K562 (cell line): ENCODE measurements around the gene SOWAHA. TPM values are rescaled to one million over a fixed set of nuclear protein-coding genes. Genes with fewer than 3 reads are reported as not detected.
A peak's percentile ranks its signal among the peaks of the same experiment; 100 is the strongest.

Source experiments
- ATAC-seq: fragments of 200-7000 bp; cut with Tn5 transposase; 3 replicates; pipeline ENCODE4 v1.9.1; 2020; ENCODE audit warnings: moderate library complexity
- BruUV-seq: library from RNA; stranded (reverse); fragments of 400-500 nt; replicated peaks from 2 replicates; lab custom pipeline; 2021; lab: Mats Ljungman, UMichigan
- CTCF ChIA-PET: fragments of 300-600 bp; formaldehyde crosslinking; extraction: SDS; loops from one replicate; lab custom pipeline; 2021; ENCODE audit warnings: low intra/inter-chr PET ratio; lab: Yijun Ruan, JAX
- POLR2A ChIA-PET: fragments of 300-600, 350-650 bp; sonication (Branson Sonifier 250); formaldehyde crosslinking; extraction: SDS; loops from one replicate; lab custom pipeline; 2021; ENCODE audit warnings: antibody characterized with exemption, inconsistent platforms; lab: Yijun Ruan, JAX
- DNase-seq, 4 experiments: peaks; one replicate each; pipeline versions ENCODE4 v3.0.0 to v3.0.0-alpha.2; 2011 to 2018; ENCODE audit warnings: low spot score in 3 of 4, mixed read lengths in 3 of 4; ENCODE audit errors: extremely low read depth in 1 of 4
- FAIRE-seq: peaks from 2 replicates; lab custom pipeline; 2011; peaks lifted over from hg19 to GRCh38; lab: Jason Lieb, UNC
- H2AFZ ChIP-seq: 2 replicates; pipeline ENCODE4 v1.6.0; 2011; ENCODE audit warnings: low read depth, low read length, control low read depth, inconsistent platforms
- H3K27ac ChIP-seq: fragments of 200-600 bp; 3 replicates; pipeline ENCODE4 v1.8.0; 2011; ENCODE audit warnings: low read depth, mild to moderate bottlenecking, control low read depth, inconsistent platforms, low read length, moderate library complexity, mixed read lengths; ENCODE audit errors: extremely low read depth
- H3K27me3 ChIP-seq, 2 experiments: fragments of 300-600 bp in 1 of 2; 2 replicates in 1 of 2; 3 replicates in 1 of 2; pipeline versions ENCODE4 v1.6.0 to v1.8.0; 2011; ENCODE audit warnings: inconsistent platforms in 2 of 2, low read length in 2 of 2, mild to moderate bottlenecking in 1 of 2, mixed read lengths in 1 of 2, moderate library complexity in 1 of 2; ENCODE audit not compliant: control insufficient read depth in 2 of 2, insufficient read depth in 2 of 2
- H3K36me3 ChIP-seq: fragments of 300-600 bp; 3 replicates; pipeline ENCODE4 v1.8.0; 2011; ENCODE audit warnings: mild to moderate bottlenecking, low read length, inconsistent platforms; ENCODE audit not compliant: control insufficient read depth, insufficient read depth
- H3K4me1 ChIP-seq, 2 experiments: fragments of 200-600 bp in 1 of 2; replicated peaks in 1 of 2; 2 replicates in 1 of 2; 3 replicates in 1 of 2; pipeline versions ENCODE4 v1.5.1 to v1.8.0; 2011; ENCODE audit warnings: inconsistent platforms in 2 of 2, low read length in 2 of 2, mild to moderate bottlenecking in 1 of 2, mixed read lengths in 1 of 2, moderate library complexity in 1 of 2; ENCODE audit not compliant: control insufficient read depth in 2 of 2, insufficient read depth in 2 of 2
- H3K4me2 ChIP-seq: 2 replicates; pipeline ENCODE4 v1.6.1; 2011; ENCODE audit warnings: low read length, control low read depth, inconsistent platforms, mixed read lengths; ENCODE audit not compliant: insufficient read depth
- H3K4me3 ChIP-seq: fragments of 200-600 bp; sonication (generic), shearing (Covaris generic); 2 replicates; pipeline ENCODE4 v1.5.1; 2016; ENCODE audit warnings: control low read depth, inconsistent platforms
- H3K79me2 ChIP-seq: fragments of 200-600 bp; 3 replicates; pipeline ENCODE4 v1.8.0; 2011; ENCODE audit warnings: low read length, inconsistent platforms; ENCODE audit not compliant: control insufficient read depth, insufficient read depth
- H3K9ac ChIP-seq, 2 experiments: 2 replicates each; pipeline versions ENCODE4 v1.6.0 to v1.6.1; 2011; ENCODE audit warnings: low read depth in 2 of 2, low read length in 2 of 2, control low read depth in 1 of 2, inconsistent platforms in 1 of 2, mild to moderate bottlenecking in 1 of 2, mixed read lengths in 1 of 2; ENCODE audit not compliant: insufficient read depth in 1 of 2
- H3K9me1 ChIP-seq: one replicate; pipeline ENCODE4 v1.6.0; 2011; ENCODE audit warnings: inconsistent platforms, mild to moderate bottlenecking, low read length, moderate library complexity; ENCODE audit not compliant: control insufficient read depth, insufficient read depth
- H3K9me3 ChIP-seq: replicated peaks from 2 replicates; pipeline ENCODE4 v1.5.1; 2011; ENCODE audit warnings: low read depth, low read length, inconsistent platforms; ENCODE audit not compliant: control insufficient read depth, insufficient read depth
- H4K20me1 ChIP-seq: replicated peaks from 2 replicates; pipeline ENCODE4 v1.6.1; 2011; ENCODE audit warnings: low read length, inconsistent platforms, mixed read lengths; ENCODE audit not compliant: control insufficient read depth, insufficient read depth
- EGR1 ChIP-seq: fragments of 450-650 bp; conservative IDR thresholded peaks from 2 replicates; pipeline ENCODE4 v1.6.1; 2017; ENCODE audit warnings: mild to moderate bottlenecking
- ETV5 ChIP-seq: sonication (generic); formaldehyde crosslinking; IDR thresholded peaks from 2 replicates; pipeline ENCODE4 v1.4.0; 2020; ENCODE audit warnings: low read depth, mild to moderate bottlenecking, missing genetic modification reagents
- NR3C1 ChIP-seq: sonication (generic); formaldehyde crosslinking; IDR thresholded peaks from 2 replicates; pipeline ENCODE4 v1.8.1; 2022; ENCODE audit warnings: missing genetic modification reagents
- NR4A1 ChIP-seq, 2 experiments: fragments of 250-450 bp in 1 of 2; fragments of 450-650 bp in 1 of 2; sonication (Bioruptor Pico) in 1 of 2; IDR thresholded peaks; 2 replicates each; pipeline versions ENCODE4 v1.4.0 to v1.6.1; 2016 to 2020; ENCODE audit warnings: mild to moderate bottlenecking in 2 of 2, missing compliant biosample characterization in 1 of 2, missing genetic modification characterization in 1 of 2, moderate library complexity in 1 of 2
- PHB ChIP-seq: fragments of 250-450 bp; sonication (Bioruptor Pico); IDR thresholded peaks from 2 replicates; pipeline ENCODE4 v1.5.0; 2021
- POU5F1 ChIP-seq: fragments of 150-350 bp; IDR thresholded peaks from 2 replicates; pipeline ENCODE4 v1.6.1; 2014; ENCODE audit warnings: borderline replicate concordance, low read length, low read depth, mild to moderate bottlenecking; ENCODE audit not compliant: partially characterized antibody
- SIX5 ChIP-seq, 2 experiments: IDR thresholded peaks; 2 replicates each; pipeline ENCODE4 v1.6.1; 2011; ENCODE audit warnings: low read length in 2 of 2, borderline replicate concordance in 1 of 2, low read depth in 1 of 2, mild to moderate bottlenecking in 1 of 2, moderate library complexity in 1 of 2; ENCODE audit not compliant: insufficient read depth in 1 of 2
- ZZZ3 ChIP-seq: fragments of 450-650 bp; IDR thresholded peaks from 2 replicates; pipeline ENCODE4 v1.6.1; 2016; ENCODE audit warnings: antibody characterized with exemption, mild to moderate bottlenecking, moderate library complexity
- WGBS: fragments of 100-300 bp; shearing (Covaris generic); methylation state at CpG from one replicate; pipeline ENCODE4 v1.1.6; 2016; ENCODE audit warnings: low coverage, mixed read lengths; ENCODE audit not compliant: insufficient coverage; ENCODE audit errors: missing lambda C conversion rate; 5-methylcytosine and 5-hydroxymethylcytosine counted together
- in situ Hi-C: fragments of 300-500 bp; cut with MboI; formaldehyde crosslinking; loops from 4 replicates; pipeline ENCODE4 v1.15.0; 2018; ENCODE audit warnings: inconsistent platforms, mixed read lengths
- intact Hi-C: fragments of 100-400 bp; cut with micrococcal nuclease; formaldehyde crosslinking; loops from 2 replicates; pipeline ENCODE4 v1.14.2; 2022
- polyA plus RNA-seq, 8 experiments: library from polyadenylated mRNA; depleted of rRNA in 4 of 8; stranded (reverse) in 5 of 8; unstranded in 3 of 8; fragments of >200 nt; fragmentation: Nextera tagmentation in 2 of 8; fragmentation: Illumina TruSeq in 1 of 8; extraction: Ambion mirVana in 2 of 8; extraction: Trizol in 1 of 8; gene quantifications; 2 replicates each; pipeline versions ENCODE4 v1.2.1 to v1.2.3, GENCODE V29; 2011 to 2014; ENCODE audit warnings: inconsistent platforms in 1 of 8, missing spikeins in 1 of 8
- total RNA-seq, 7 experiments: library from RNA; depleted of rRNA in 6 of 7; stranded (reverse); fragments of >200 nt in 6 of 7; fragmentation: Illumina TruSeq in 2 of 7; extraction: Trizol in 2 of 7; gene quantifications; 2 replicates each; pipeline versions ENCODE4 v1.2.1 to v1.2.3, GENCODE V29; 2011 to 2021; ENCODE audit warnings: low replicate concordance in 1 of 7
- TF ChIP-seq, protein P1 (sequence below): sonication (generic); formaldehyde crosslinking; IDR thresholded peaks from 2 replicates; pipeline ENCODE4 v1.8.0; 2022; ENCODE audit warnings: missing genetic modification reagents, mild to moderate bottlenecking, moderate library complexity, borderline replicate concordance

Gene SOWAHA
- total and polyA plus RNA-seq, 9 of the 15 experiments (the other 6 are each of a cell fraction or from before 2014, with no cell fraction given): not detected

DNA sequence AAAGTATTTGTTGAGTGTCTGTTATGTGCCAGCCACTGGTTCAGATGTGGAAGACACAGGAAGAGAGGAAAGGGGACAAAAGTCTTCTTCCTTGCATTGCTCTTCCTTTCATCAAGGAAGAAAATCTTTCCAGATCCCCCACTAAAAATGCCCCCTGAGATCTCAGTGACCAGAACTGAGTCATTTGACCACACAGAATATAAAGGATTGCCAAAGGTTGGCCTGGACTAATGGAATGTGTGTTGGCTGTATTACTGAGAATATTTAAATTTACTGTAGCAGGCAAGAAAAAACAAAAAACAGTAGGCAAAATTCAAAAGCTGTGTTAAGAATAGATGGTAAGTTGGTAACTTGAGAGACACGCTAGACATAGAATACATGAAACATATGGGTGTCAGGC is 26.0 kb upstream of the SOWAHA start:
- no peak overlapping the region for H3K4me3 ChIP-seq
- TF ChIP-seq PHB (no peak), NR4A1 (CRISPR knock-in tag; IDR thresholded peaks at IDR 0.05) (no peak), NR4A1 (tag; IDR thresholded peaks at IDR 0.05) (no peak), EGR1 (no peak), ETV5 (CRISPR knock-in tag) (no peak), SIX5 (IDR thresholded peaks at IDR 0.05; ENCODE audit: borderline replicate concordance in 1 of 2, insufficient read depth in 1 of 2, low read depth in 1 of 2, low read length in 2 of 2) (no peak), NR3C1 (CRISPR knock-in tag) (no peak), ZZZ3 (no peak), POU5F1 (no peak)
- TF ChIP-seq, protein P1, sequence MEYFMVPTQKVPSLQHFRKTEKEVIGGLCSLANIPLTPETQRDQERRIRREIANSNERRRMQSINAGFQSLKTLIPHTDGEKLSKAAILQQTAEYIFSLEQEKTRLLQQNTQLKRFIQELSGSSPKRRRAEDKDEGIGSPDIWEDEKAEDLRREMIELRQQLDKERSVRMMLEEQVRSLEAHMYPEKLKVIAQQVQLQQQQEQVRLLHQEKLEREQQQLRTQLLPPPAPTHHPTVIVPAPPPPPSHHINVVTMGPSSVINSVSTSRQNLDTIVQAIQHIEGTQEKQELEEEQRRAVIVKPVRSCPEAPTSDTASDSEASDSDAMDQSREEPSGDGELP (CRISPR knock-in tag): no peak
- no peak overlapping the region; a peak in 1 of 4 replicates for H3K9ac ChIP-seq
- H3K27ac ChIP-seq: peak overlapping the region; percentile 27; the same call in 1 of the 3 replicates
- no peak for DNase-seq
- ChIA-PET POLR2A (interaction anchor here (1.0 to 2.0 kb wide), 4 partner anchors 8 to 33 kb away, joined by 3 to 6 read pairs (median 5); no protein-coding TSS in a partner anchor), CTCF (interaction anchor here (0.5 kb wide), 1 partner anchor 189 kb away, joined by 3 read pairs; no protein-coding TSS in a partner anchor)
- peaks cover 34 to 55% of the 10 kb centered on the region in 2 experiments for H3K4me1 ChIP-seq
- H3K9me3 ChIP-seq: no peaks in the 10 kb centered on the region
- H3K36me3 ChIP-seq: no peaks in the 10 kb centered on the region
- no TSS peak for BruUV-seq
- whole genome bisulfite sequencing: 100% methylated on average over 1 of the region's 1 CpG
- in situ Hi-C loops (loop anchor here (10.0 kb wide), 1 partner anchor 1828 kb away; no protein-coding TSS in a partner anchor), intact Hi-C loops (no loop called here)
- no peaks in the 10 kb centered on the region for H3K27me3 ChIP-seq
- H2AFZ ChIP-seq: peak overlapping the region; percentile 34; the same call in 1 of the 2 replicates
- H3K79me2 ChIP-seq: no peaks in the 10 kb centered on the region
- no peaks in the 10 kb centered on the region for H4K20me1 ChIP-seq
- FAIRE-seq: no peak
- no peak overlapping the region for H3K4me2 ChIP-seq
- ATAC-seq: no peak
- H3K9me1 ChIP-seq: no peaks in the 10 kb centered on the region
